GM18508 (cell line): ENCODE results near the gene ADSS2.
"Not testable (repeated sequence)": the region's sequence is repeated elsewhere in the genome, so short reads cannot be mapped to it uniquely, and the experiment has no call there.

Experiments
- ATAC-seq: cut with Tn5 transposase; IDR thresholded peaks from one replicate; pipeline ENCODE4 v1.9.1; 2021; ENCODE audit warnings: moderate number of reproducible peaks; ENCODE audit not compliant: insufficient read depth, unreplicated experiment

ADSS2 gene

GRCh38 chr1:244403431-244403830, 48.3 kb downstream of the ADSS2 start:
- no peak for ATAC-seq

DNA sequence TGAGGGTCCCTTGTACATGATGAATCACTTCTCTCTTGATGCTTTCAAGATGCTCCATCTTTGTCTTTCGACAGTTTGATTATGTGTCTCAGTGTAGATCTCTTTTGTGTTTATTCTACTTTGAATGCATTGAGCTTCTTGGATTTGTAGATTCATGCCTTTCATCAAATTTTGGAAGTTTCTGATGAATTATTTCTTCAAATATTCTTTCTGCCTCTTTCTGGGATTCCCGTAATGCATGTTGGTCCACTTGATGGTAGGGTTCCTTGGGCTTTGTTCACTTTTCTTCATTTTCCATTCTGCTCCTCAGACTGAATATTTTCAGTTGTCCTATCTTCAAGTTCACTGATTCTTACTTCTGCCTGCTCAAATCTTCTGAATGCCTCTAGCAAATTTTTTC, 50.7 kb downstream of the ADSS2 start:
- no peak for ATAC-seq

- no peak for ATAC-seq
Observed at GRCh38 chr1:244397131-244397530, 54.6 kb downstream of the ADSS2 start.

GRCh38 chr1:244395965-244396364, 55.7 kb downstream of the ADSS2 start:
- ATAC-seq: no peak

GRCh38 chr1:244394826-244395765, 56.6 kb downstream of the ADSS2 start:
- no peak for ATAC-seq

GRCh38 chr1:244394346-244394745, 57.4 kb downstream of the ADSS2 start:
- ATAC-seq: no peak

DNA sequence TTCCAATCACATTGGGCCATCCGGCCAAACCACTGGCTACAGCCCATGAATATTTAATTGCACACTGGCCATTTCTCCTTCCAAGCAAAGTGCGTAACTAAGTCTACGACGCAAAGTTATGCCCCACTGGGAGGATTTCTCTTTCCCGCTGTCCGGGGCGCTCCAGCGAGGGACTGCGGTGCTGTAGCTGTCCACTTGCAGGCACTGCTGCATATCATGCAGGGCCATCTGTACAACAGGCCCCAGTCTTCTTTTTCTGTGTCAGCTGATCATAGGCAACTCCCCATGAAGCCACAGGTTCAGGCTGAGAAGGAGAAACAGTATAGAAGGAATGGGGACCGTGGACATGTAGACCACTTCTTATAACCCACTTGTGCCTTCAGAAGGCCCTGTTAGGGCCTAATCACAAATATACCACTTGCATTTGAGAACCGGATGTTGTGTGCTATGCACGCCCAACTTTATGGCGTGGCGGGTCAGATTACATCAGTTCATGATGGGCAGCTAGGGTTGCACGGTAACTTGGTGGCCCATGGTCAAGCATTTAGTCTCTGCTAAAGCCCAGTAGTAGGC, 58.0 kb downstream of the ADSS2 start:
- no peak for ATAC-seq

- no peak for ATAC-seq
Observed at GRCh38 chr1:244391761-244392160, 59.9 kb downstream of the ADSS2 start.

DNA sequence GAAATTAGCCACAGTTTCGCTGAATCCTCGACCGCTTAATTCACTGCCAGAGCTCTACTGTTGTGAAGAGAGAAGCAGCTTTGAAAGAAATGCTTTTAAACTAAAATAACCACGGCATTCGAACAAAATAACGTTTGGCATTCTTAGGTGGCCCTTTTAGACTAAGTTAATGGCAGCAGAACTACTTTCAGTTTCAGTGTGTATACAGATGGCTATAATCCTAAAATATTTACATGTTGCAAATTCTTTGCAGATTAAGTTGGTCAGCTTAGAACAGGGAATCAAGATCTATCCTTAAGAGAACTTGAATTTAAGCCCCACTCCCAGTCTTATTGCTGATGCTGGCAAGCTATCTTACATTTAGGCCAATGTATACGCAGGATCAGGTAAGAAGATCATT, 62.7 kb downstream of the ADSS2 start:
- no peak for ATAC-seq

GRCh38 chr1:244387415-244387814, 64.3 kb downstream of the ADSS2 start:
- no peak for ATAC-seq

GRCh38 chr1:244386595-244386994, 65.1 kb downstream of the ADSS2 start:
- no peak for ATAC-seq

- no peak for ATAC-seq
Observed at GRCh38 chr1:244384066-244384465, 67.6 kb downstream of the ADSS2 start.

- ATAC-seq: no peak
Observed at GRCh38 chr1:244383278-244383884, 68.3 kb downstream of the ADSS2 start.

DNA sequence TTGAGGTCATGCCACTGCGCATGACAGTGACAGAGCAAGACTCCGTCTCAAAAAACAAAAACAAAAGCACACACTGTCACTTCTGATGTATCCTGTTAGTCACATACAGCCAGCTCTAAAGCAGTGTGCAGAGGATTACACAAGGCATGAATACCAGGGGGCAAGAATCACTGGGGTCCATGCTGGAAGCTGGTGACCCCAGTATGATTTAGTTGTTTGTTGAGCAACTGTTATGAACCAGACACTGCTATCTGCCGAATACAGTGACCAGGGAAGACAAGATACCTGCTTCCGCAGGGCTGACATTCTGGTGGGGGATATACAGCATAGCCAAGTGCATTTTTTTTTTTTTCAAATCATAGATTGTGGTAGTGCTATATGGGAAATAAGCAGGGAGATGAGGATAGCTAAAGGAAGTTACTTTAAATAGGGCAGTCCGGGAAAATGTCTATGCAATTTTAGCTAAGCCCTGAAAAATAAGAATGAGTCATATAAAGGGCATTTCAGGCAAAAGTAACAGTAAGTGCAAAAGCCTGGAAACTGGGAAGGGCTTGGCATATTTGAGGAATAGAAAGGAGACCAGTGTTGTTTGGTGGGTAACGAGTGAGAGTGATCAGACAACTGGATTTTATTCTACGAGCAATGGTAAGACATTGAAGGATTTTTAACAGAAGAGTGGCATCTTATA, 69.7 kb downstream of the ADSS2 start:
- ATAC-seq: no peak

GRCh38 chr1:244376126-244376525, 75.6 kb downstream of the ADSS2 start:
- no peak for ATAC-seq

- no peak for ATAC-seq
Observed at GRCh38 chr1:244375051-244375450, 76.7 kb downstream of the ADSS2 start.

DNA sequence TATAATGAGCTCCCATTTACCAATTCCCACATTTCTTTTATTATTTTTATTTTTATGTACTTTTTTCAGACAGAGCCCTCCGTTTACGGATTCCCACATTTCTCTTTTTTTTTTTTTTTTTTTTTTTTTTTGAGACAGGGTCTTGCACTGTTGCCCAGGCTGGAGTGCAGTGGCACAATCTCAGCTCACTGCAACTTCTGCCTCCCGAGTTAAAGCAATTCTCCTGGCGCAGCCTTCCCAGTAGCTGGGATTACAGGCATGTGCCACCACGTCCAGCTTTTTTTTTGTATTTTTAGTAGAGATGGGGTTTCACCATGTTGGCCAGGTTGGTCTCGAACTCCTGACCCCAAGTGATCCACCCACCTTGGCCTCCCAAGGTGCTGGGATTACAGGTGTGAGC, 77.2 kb downstream of the ADSS2 start:
- ATAC-seq: not testable (repeated sequence)

DNA sequence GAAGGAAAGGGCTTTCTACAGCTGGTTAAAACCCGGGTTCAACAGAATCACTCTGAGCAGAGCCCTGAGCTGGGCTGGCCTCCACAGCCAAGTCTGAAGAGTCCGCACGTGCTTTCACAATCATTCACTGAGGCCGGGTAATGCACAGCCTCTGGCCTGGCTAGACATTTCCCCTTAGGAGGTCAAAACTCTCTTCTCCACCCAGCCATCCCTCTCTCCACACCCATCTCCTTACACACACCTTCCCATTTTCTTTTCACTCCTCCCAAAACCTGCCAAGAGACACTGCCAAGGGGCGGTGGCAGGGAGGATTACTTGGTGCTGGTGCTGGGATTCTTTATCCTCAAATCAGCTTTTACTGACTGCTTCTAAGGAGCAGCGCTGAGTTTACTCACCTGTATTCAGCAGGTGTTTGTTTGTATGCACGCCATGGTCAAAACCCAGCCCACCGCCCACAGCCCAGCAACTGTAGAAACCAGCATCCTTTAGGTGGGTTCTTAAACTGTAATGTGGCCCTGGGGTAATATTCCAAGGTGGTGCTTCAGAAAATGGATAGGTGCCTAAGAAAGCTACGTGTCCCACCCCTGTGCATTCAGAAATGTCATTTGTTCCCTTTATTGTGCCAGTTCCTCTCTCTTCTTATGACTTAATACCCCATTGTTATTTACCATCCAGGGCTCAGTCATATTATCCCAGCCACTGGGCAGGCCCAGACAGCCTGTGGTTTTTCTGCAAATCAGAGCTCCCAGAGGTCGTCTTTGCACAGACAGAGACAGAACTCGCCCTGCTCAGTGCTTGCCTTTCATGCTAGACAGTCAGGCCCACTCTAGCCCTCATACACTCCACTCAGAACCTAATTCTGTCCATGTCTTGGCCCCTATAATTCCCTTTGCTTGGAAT, 80.2 kb downstream of the ADSS2 start:
- ATAC-seq: no peak

GRCh38 chr1:244370060-244370637, 81.6 kb downstream of the ADSS2 start:
- ATAC-seq: no peak
